Occipital lobe (tissue), 2 donors: Measurements from ENCODE around the gene COA6. TPM values are rescaled to one million over a fixed set of nuclear protein-coding genes. Genes with fewer than 3 reads are reported as not detected.
"Not testable (repeated sequence)": the region's sequence is repeated elsewhere in the genome, so short reads cannot be mapped to it uniquely, and the experiment has no call there.

Experiments used
- DNase-seq: peaks from one replicate; lab custom pipeline; 2025; lab: John Stamatoyannopoulos, UW
- total RNA-seq: library from RNA; depleted of rRNA; stranded (reverse); fragments of >200 nt; gene quantifications from one replicate; pipeline ENCODE4 v1.2.3, GENCODE V29; 2014

Gene COA6
- total RNA-seq, 1 donor from 2014 or later, result 13.7 TPM

- no peak for DNase-seq
Measured at GRCh38 chr1:234369033-234369430, 4.2 kb upstream of the COA6 start.

GRCh38 chr1:234369784-234370183 lies 3.5 kb upstream of the COA6 start:
- no peak for DNase-seq

GRCh38 chr1:234371414-234371813 lies 1.8 kb upstream of the COA6 start:
- DNase-seq, result no peak

GRCh38 chr1:234372011-234372757 lies 1.1 kb upstream of the COA6 start:
- no peak for DNase-seq

- no peak for DNase-seq
Measured at GRCh38 chr1:234373959-234374254, 651 bp downstream of the COA6 start.

GRCh38 chr1:234375672-234376071 lies 2.4 kb downstream of the COA6 start:
- DNase-seq, result no peak

GRCh38 chr1:234379591-234380109 lies 6.4 kb downstream of the COA6 start:
- DNase-seq, result not testable (repeated sequence)

- no peak for DNase-seq
Measured at GRCh38 chr1:234381699-234382555, 8.7 kb downstream of the COA6 start.

GRCh38 chr1:234386122-234386521 lies 12.9 kb downstream of the COA6 start:
- DNase-seq, result no peak

- DNase-seq, result no peak
Measured at GRCh38 chr1:234388094-234388493, 14.8 kb downstream of the COA6 start.

GRCh38 chr1:234393190-234393589 lies 19.9 kb downstream of the COA6 start:
- DNase-seq, result no peak

GRCh38 chr1:234395297-234395696 lies 22.0 kb downstream of the COA6 start:
- DNase-seq, result no peak

GRCh38 chr1:234396092-234396491 lies 22.8 kb downstream of the COA6 start:
- DNase-seq, result no peak

GRCh38 chr1:234396871-234397270 lies 23.6 kb downstream of the COA6 start:
- DNase-seq, result no peak

- DNase-seq, result no peak
Measured at GRCh38 chr1:234397732-234398131, 24.5 kb downstream of the COA6 start.

GRCh38 chr1:234398849-234399381 lies 25.7 kb downstream of the COA6 start:
- DNase-seq, result no peak

- DNase-seq, result not testable (repeated sequence)
Measured at GRCh38 chr1:234399515-234399914, 26.3 kb downstream of the COA6 start.

- DNase-seq, result no peak
Measured at GRCh38 chr1:234400773-234401172, 27.5 kb downstream of the COA6 start.

- DNase-seq, result no peak
Measured at GRCh38 chr1:234401658-234402057, 28.4 kb downstream of the COA6 start.

- DNase-seq, result no peak
Measured at GRCh38 chr1:234402939-234403338, 29.7 kb downstream of the COA6 start.

- DNase-seq, result no peak
Measured at GRCh38 chr1:234405676-234406075, 32.4 kb downstream of the COA6 start.

- no peak for DNase-seq
Measured at GRCh38 chr1:234406871-234407270, 33.6 kb downstream of the COA6 start.
